HAP-1 (cell line): ENCODE results near the gene CRELD1.

Experiments used
- DNase-seq, 2 experiments: peaks; one replicate each; pipeline ENCODE4 v3.0.0-alpha.2; 2016 to 2020; ENCODE audit warnings: low spot score in 2 of 2
- H3K27me3 ChIP-seq: fragments of 250-450 bp; sonication (Bioruptor Pico); 2 replicates; pipeline ENCODE4 v1.5.1; 2020; ENCODE audit warnings: low read depth, mild to moderate bottlenecking, moderate library complexity
- H3K36me3 ChIP-seq: fragments of 250-450 bp; sonication (Bioruptor Pico); replicated peaks from 2 replicates; pipeline ENCODE4 v1.5.1; 2020; ENCODE audit warnings: mild to moderate bottlenecking
- H3K4me1 ChIP-seq: fragments of 250-450 bp; sonication (Bioruptor Pico); 2 replicates; pipeline ENCODE4 v1.5.1; 2020; ENCODE audit warnings: mild to moderate bottlenecking
- H3K4me3 ChIP-seq: fragments of 250-450 bp; sonication (Bioruptor Pico); 2 replicates; pipeline ENCODE4 v1.5.1; 2020; ENCODE audit warnings: mild to moderate bottlenecking, moderate library complexity
- H3K9me3 ChIP-seq: fragments of 250-450 bp; sonication (Bioruptor Pico); 2 replicates; pipeline ENCODE4 v1.5.1; 2020; ENCODE audit warnings: mild to moderate bottlenecking, moderate library complexity
- in situ Hi-C: fragments of 300-500 bp; cut with MboI; formaldehyde crosslinking; loops from 3 replicates; pipeline ENCODE4 v1.14.3; 2020; ENCODE audit warnings: low sequenced_read_pairs, inconsistent platforms, mixed read lengths

Gene CRELD1

DNA sequence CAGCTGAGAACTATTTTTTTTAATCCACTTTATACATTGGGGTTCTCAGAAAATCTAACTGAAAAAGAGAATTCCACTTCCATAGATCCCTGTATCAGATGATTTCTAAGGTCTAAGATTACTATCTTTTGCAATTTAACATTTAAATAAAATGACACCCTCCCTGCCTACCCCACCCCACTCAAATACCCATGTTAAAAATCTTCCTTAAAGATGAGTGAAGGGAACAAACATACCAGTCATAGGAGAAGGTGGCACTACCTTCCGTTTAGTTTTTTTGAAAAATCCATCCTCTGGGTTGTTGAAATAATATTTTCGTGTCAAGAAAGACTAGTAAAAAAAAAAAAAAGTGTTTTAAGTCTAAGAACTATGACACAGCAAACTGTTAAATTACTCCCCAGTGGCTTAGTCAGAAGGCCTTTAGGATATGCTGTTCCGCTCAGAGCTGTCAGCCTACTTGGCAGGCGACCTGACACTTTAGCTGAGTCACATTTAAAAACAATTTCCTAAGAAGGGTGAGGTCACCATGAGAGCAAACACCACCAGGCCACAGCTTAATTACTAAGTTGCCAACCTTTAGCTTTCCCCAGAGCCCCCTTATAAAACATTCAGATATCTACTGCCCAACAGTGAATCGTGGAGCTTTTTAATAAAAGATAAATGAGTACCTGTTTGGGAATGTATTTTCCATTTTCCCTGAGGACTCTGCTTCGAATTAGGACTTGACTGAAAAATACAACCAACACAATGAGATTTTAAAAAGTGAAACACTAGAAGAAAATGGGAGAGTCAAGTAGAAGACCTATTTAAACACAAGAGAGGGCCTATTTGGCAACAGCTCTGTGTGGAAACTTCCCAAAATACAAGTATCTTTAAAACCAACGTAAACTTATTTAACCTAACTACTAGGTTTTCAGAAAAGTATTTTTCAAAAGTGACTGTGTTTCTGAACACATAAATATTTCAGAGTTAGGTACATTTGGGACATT lies 43.4 kb downstream of the CRELD1 start:
- Histone ChIP-seq H3K36me3 (peaks cover 25% of the 10 kb centered on the region), H3K4me1 (no peaks in the 10 kb centered on the region), H3K9me3 (no peaks in the 10 kb centered on the region), H3K27me3 (no peaks in the 10 kb centered on the region), H3K4me3 (no peak overlapping the region)
- DNase-seq: no peak
- in situ Hi-C loops: no loop called here

DNA sequence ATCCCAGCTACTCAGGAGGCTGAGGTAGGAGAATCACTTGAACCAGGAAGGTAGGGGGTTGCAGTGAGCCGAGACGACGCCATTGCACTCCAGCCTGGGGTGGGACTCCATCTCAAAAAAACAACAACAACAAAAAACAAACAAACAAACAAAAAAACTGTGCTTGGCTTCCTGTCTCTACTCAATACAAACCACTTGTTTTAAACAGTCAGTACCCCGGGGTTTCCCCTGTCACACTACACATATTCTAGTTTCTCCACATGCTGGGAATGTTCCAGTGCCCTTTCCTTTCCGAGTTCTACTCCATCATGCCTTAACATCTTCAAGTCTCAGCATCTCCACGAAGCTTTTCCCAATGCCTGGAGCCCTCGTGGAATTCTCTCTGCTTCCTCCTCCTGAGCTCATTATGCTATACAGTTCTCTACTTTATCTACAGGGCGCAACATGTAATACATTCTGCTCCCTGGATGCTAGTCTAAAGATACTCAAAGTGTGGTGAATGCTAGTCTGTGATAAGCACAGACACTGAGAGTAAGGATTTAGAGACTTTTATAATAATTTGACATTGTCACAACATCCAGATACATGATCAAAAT lies 45.2 kb downstream of the CRELD1 start:
- H3K4me3 ChIP-seq: no peak overlapping the region
- in situ Hi-C loops: no loop called here
- no peaks in the 10 kb centered on the region for H3K4me1 ChIP-seq
- peaks cover 17% of the 10 kb centered on the region for H3K36me3 ChIP-seq
- no peak for DNase-seq
- H3K27me3 ChIP-seq: no peaks in the 10 kb centered on the region
- H3K9me3 ChIP-seq: no peaks in the 10 kb centered on the region

DNA sequence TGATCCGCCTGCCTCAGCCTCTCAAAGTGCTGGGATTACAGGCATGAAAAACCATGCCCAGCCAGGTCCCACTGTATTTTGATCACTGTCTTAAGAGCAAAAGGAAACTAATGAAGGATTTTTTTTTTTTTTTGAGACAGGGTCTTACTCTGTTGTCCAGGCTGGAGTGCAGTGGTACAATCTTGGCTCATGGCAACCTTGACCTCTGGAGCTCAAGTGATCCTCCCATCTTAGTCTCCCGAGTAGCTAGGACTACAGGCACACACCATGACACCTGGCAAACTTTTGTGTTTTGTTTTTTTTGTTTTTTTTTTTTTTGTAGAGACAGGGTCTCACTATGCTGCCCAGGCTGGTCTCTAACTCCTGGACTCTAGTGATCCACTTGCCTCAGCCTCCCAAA lies 46.6 kb downstream of the CRELD1 start:
- no peak for DNase-seq
- in situ Hi-C loops: no loop called here
- H3K36me3 ChIP-seq: peaks cover 12% of the 10 kb centered on the region

GRCh38 chr3:9986230-9986725 lies 52.6 kb downstream of the CRELD1 start:
- Histone ChIP-seq H3K4me1 (0 out of 2 replicates have a peak, but pooled peaks cover 3% of the 10 kb centered on the region), H3K9me3 (no peaks in the 10 kb centered on the region), H3K4me3 (peak overlapping the region; percentile 97), H3K27me3 (no peaks in the 10 kb centered on the region), H3K36me3 (peaks cover 11% of the 10 kb centered on the region)
- in situ Hi-C loops: no loop called here
- no peak for DNase-seq

More for the DNA sequence above, 46.6 kb downstream of the CRELD1 start:
- Histone ChIP-seq H3K27me3 (no peaks in the 10 kb centered on the region), H3K4me1 (no peaks in the 10 kb centered on the region), H3K9me3 (no peaks in the 10 kb centered on the region), H3K4me3 (no peak overlapping the region)

GRCh38 chr3:9994086-9994844 lies 60.6 kb downstream of the CRELD1 start:
- H3K27me3 ChIP-seq: no peaks in the 10 kb centered on the region
- H3K9me3 ChIP-seq: no peaks in the 10 kb centered on the region
- no peak for DNase-seq
- peaks cover 35% of the 10 kb centered on the region for H3K36me3 ChIP-seq
- H3K4me3 ChIP-seq: no peak overlapping the region
- no peaks in the 10 kb centered on the region for H3K4me1 ChIP-seq
- in situ Hi-C loops: loop anchor here (10.0 kb wide), 1 partner anchor 1881 kb away; no protein-coding TSS in a partner anchor
